ENCODE measurements around the gene PGP.

- no peak for TF ChIP-seq CTCF (IDR thresholded peaks at IDR 0.05)
- no peak for TF ChIP-seq POLR2A (IDR thresholded peaks at IDR 0.05)
Observed at GRCh38 chr16:2176047-2176446, 38.6 kb downstream of the PGP start.

Data from Peyer's patch (tissue), 4 donors.